ENCODE data around the gene SMIM15.

The SMIM15 gene

DNA sequence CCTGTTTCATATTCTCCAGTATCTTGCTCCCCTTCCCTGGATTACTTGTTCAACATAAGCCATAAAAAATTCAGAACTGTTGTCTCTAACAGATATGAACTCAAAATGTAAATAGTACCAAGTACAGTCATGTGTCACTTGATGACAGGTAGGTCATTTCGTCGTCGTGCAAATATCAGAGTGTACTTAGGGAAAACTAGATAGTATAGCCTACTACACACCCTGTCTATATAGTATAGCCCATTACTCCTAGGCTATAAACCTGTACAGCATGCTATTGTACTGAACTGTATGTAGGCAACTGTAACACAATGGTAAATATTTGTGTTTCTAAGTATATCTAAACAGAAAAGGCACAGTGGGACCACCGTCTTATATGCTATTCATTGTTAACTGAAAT, 39.1 kb downstream of the SMIM15 start:
- DNase-seq (ENCODE audit: low read depth) = no peak
- Histone ChIP-seq H3K4me3 (ENCODE audit: low read length) (no peak overlapping the region), H3K9ac (ENCODE audit: low read length) (no peak overlapping the region), H3K36me3 (ENCODE audit: control insufficient read depth, insufficient read depth, low read length, severe bottlenecking) (no peaks in the 10 kb centered on the region), H3K4me1 (ENCODE audit: control insufficient read depth, insufficient read depth, low read length) (no peaks in the 10 kb centered on the region), H3K9me3 (ENCODE audit: control insufficient read depth, low read length) (no peaks in the 10 kb centered on the region), H3K27me3 (replicated peaks; ENCODE audit: control insufficient read depth, insufficient read depth, low read length) (no peaks in the 10 kb centered on the region)

DNA sequence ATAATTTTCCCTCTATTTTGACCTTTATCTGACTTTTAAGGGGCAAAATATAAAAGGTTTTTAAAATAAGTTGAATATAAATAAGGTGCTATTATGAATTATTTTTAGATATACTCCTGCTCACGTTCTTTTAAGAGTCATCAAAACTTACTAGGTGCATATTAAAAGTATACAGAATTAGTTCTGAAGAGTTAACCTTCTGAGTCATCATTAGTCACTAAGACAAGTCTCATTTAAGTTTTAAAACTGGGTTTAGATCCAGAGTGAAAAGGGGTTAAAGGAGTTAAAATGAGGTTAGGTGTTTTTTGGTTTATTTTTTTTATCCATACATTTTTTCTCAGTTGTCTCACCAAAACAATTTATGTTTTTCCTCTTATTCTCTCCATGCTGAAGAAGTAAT, 41.7 kb downstream of the SMIM15 start:
- DNase-seq (ENCODE audit: low read depth) = no peak
- H3K27me3 ChIP-seq (replicated peaks; ENCODE audit: control insufficient read depth, insufficient read depth, low read length) = no peaks in the 10 kb centered on the region
- H3K36me3 ChIP-seq (ENCODE audit: control insufficient read depth, insufficient read depth, low read length, severe bottlenecking) = no peaks in the 10 kb centered on the region
- H3K4me1 ChIP-seq (ENCODE audit: control insufficient read depth, insufficient read depth, low read length) = no peaks in the 10 kb centered on the region
- no peaks in the 10 kb centered on the region for H3K9me3 ChIP-seq (ENCODE audit: control insufficient read depth, low read length)
- H3K4me3 ChIP-seq (ENCODE audit: low read length) = no peak overlapping the region
- H3K9ac ChIP-seq (ENCODE audit: low read length) = no peak overlapping the region

DNA sequence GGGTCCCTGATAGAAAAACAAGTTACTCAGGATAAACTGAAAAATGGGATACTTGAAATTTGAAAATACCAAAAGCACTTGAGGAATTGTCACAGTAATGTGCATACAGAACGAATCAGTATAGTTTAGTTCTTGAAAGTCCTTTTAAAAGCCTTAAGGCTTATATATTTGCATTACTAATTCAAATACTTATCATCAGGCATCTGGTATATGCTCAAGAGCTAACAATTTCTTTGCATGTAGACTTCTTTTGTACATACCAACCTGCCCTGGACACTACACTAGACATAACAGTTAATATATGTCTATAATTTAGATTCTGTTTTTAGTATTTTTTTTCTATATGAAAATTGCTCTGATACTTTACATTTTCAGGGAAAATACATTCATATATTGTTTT, 43.2 kb downstream of the SMIM15 start:
- H3K9ac ChIP-seq (ENCODE audit: low read length) = no peak overlapping the region
- H3K4me3 ChIP-seq (ENCODE audit: low read length) = no peak overlapping the region
- H3K4me1 ChIP-seq (ENCODE audit: control insufficient read depth, insufficient read depth, low read length) = no peaks in the 10 kb centered on the region
- H3K36me3 ChIP-seq (ENCODE audit: control insufficient read depth, insufficient read depth, low read length, severe bottlenecking) = no peaks in the 10 kb centered on the region
- no peaks in the 10 kb centered on the region for H3K9me3 ChIP-seq (ENCODE audit: control insufficient read depth, low read length)
- no peaks in the 10 kb centered on the region for H3K27me3 ChIP-seq (replicated peaks; ENCODE audit: control insufficient read depth, insufficient read depth, low read length)
- DNase-seq (ENCODE audit: low read depth) = no peak

DNA sequence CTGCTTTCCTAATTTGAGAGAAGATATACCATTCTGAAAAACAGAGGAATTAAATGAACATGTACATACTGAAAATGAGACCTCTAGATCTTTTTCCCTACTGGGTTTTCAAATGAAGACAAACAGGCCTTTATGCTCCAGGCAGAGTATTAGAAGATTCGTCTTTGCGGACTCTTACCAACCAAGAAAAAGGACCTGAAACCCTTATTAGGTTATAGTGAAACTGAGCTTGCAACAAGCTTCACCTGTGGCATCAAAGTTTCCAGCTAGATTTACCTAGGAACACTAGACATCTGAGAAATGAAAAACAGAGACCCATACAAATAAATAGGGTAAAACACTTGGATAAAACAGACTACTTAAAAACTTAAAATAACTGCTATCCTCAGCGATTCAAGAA, 46.3 kb downstream of the SMIM15 start:
- no peak overlapping the region for H3K9ac ChIP-seq (ENCODE audit: low read length)
- no peak for DNase-seq (ENCODE audit: low read depth)
- H3K4me3 ChIP-seq (ENCODE audit: low read length) = no peak overlapping the region
- no peaks in the 10 kb centered on the region for H3K36me3 ChIP-seq (ENCODE audit: control insufficient read depth, insufficient read depth, low read length, severe bottlenecking)
- no peaks in the 10 kb centered on the region for H3K9me3 ChIP-seq (ENCODE audit: control insufficient read depth, low read length)
- no peaks in the 10 kb centered on the region for H3K4me1 ChIP-seq (ENCODE audit: control insufficient read depth, insufficient read depth, low read length)
- H3K27me3 ChIP-seq (replicated peaks; ENCODE audit: control insufficient read depth, insufficient read depth, low read length) = no peaks in the 10 kb centered on the region

DNA sequence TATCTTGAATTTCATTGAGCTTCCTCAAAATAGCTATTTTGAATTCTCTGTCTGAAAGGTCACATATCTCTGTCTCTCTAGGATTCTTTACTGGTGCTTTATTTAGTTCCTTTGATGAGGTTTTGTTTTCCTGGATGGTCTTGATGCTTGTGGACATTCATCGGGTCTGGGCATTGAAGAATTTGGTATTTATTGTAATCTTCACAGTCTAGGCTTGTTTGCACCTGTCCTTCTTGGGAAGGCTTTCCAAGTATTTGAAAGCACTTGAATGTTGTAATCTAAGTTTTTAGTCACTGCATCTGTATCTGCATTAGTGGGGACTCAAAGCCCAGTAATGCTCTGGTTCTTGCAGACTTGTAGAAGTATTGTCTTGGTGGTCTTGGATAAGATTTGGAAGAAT, 47.8 kb downstream of the SMIM15 start:
- no peaks in the 10 kb centered on the region for H3K36me3 ChIP-seq (ENCODE audit: control insufficient read depth, insufficient read depth, low read length, severe bottlenecking)
- no peak overlapping the region for H3K4me3 ChIP-seq (ENCODE audit: low read length)
- H3K9me3 ChIP-seq (ENCODE audit: control insufficient read depth, low read length) = no peaks in the 10 kb centered on the region
- H3K4me1 ChIP-seq (ENCODE audit: control insufficient read depth, insufficient read depth, low read length) = no peaks in the 10 kb centered on the region
- no peak overlapping the region for H3K9ac ChIP-seq (ENCODE audit: low read length)
- no peaks in the 10 kb centered on the region for H3K27me3 ChIP-seq (replicated peaks; ENCODE audit: control insufficient read depth, insufficient read depth, low read length)
- DNase-seq (ENCODE audit: low read depth) = no peak

Data from adipocyte (in vitro differentiated cells).